SK-N-SH (cell line): Measurements from ENCODE around the gene CNBD2. TPM values are rescaled to one million over a fixed set of nuclear protein-coding genes. Genes with fewer than 3 reads are reported as not detected.

Experiments
- CTCF ChIA-PET: fragments of 300-600, 350-600 bp; formaldehyde crosslinking; extraction: SDS; loops from one replicate; lab custom pipeline; 2021; lab: Yijun Ruan, JAX
- POLR2A ChIA-PET: fragments of 350-600 bp; sonication (Branson Sonifier 250); formaldehyde crosslinking; extraction: SDS; loops from one replicate; lab custom pipeline; 2020; ENCODE audit warnings: antibody characterized with exemption, inconsistent platforms; lab: Yijun Ruan, JAX
- DNase-seq: peaks from one replicate; pipeline ENCODE4 v3.0.0; 2012
- H2AFZ ChIP-seq: fragments of 200-600 bp; sonication (generic); 2 replicates; pipeline ENCODE4 v1.8.1; 2016; ENCODE audit warnings: antibody characterized with exemption, mild to moderate bottlenecking, low read depth
- H3F3A ChIP-seq: fragments of 200-600 bp; sonication (generic); replicated peaks from 2 replicates; pipeline ENCODE3; 2016; ENCODE audit warnings: antibody characterized with exemption, mild to moderate bottlenecking; ENCODE audit not compliant: insufficient read depth
- H3K27ac ChIP-seq, 2 experiments: fragments of 200-500 bp in 1 of 2; fragments of 200-600 bp in 1 of 2; sonication (Bioruptor generic) in 1 of 2; sonication (generic), shearing (Covaris generic) in 1 of 2; 2 replicates each; pipeline versions ENCODE4 v1.5.1 to v1.6.1; 2014 to 2016; ENCODE audit warnings: low read depth in 2 of 2, inconsistent platforms in 1 of 2, low read length in 1 of 2, mild to moderate bottlenecking in 1 of 2, mixed read lengths in 1 of 2
- H3K27me3 ChIP-seq: fragments of 200-600 bp; sonication (generic), shearing (Covaris generic); 2 replicates; pipeline ENCODE4 v1.6.1; 2016; ENCODE audit warnings: mixed run types; ENCODE audit not compliant: insufficient read depth
- H3K36me3 ChIP-seq, 2 experiments: fragments of 200-500 bp in 1 of 2; fragments of 200-600 bp in 1 of 2; sonication (Bioruptor generic) in 1 of 2; sonication (generic) in 1 of 2; replicated peaks in 1 of 2; 2 replicates each; pipeline versions ENCODE3 to v1.5.1; 2014 to 2016; ENCODE audit warnings: low read length in 1 of 2, mild to moderate bottlenecking in 1 of 2; ENCODE audit not compliant: insufficient read depth in 2 of 2, control insufficient read depth in 1 of 2
- H3K4me1 ChIP-seq, 2 experiments: fragments of 200-500 bp in 1 of 2; fragments of 200-600 bp in 1 of 2; sonication (Bioruptor generic) in 1 of 2; sonication (generic), shearing (Covaris generic) in 1 of 2; 2 replicates each; pipeline versions ENCODE4 v1.5.1 to v1.6.1; 2014 to 2016; ENCODE audit warnings: low read depth in 1 of 2, low read length in 1 of 2, mixed run types in 1 of 2; ENCODE audit not compliant: insufficient read depth in 2 of 2, control insufficient read depth in 1 of 2
- H3K4me2 ChIP-seq: fragments of 200-600 bp; sonication (generic), shearing (Covaris generic); 2 replicates; pipeline ENCODE4 v1.6.1; 2017; ENCODE audit warnings: mixed run types
- H3K4me3 ChIP-seq, 2 experiments: fragments of 200-500 bp in 1 of 2; fragments of 200-600 bp in 1 of 2; sonication (Bioruptor generic) in 1 of 2; sonication (generic), shearing (Covaris generic) in 1 of 2; 2 replicates each; pipeline versions ENCODE4 v1.5.1 to v1.8.1; 2014 to 2016; ENCODE audit warnings: low read depth in 2 of 2, inconsistent platforms in 1 of 2, low read length in 1 of 2, mild to moderate bottlenecking in 1 of 2, mixed read lengths in 1 of 2, moderate library complexity in 1 of 2
- H3K79me2 ChIP-seq: fragments of 200-600 bp; sonication (generic); 2 replicates; pipeline ENCODE4 v1.8.1; 2017; ENCODE audit warnings: mild to moderate bottlenecking; ENCODE audit not compliant: insufficient read depth
- H3K9ac ChIP-seq: fragments of 200-600 bp; sonication (generic); 2 replicates; pipeline ENCODE4 v1.6.1; 2017; ENCODE audit warnings: mixed run types
- H3K9me2 ChIP-seq: fragments of 200-600 bp; sonication (generic); 2 replicates; pipeline ENCODE4 v1.6.1; 2017; ENCODE audit warnings: mixed run types
- H3K9me3 ChIP-seq: fragments of 200-600 bp; sonication (generic); 2 replicates; pipeline ENCODE4 v1.6.1; 2017; ENCODE audit warnings: mixed run types, mild to moderate bottlenecking, moderate library complexity
- H4K20me1 ChIP-seq: fragments of 200-600 bp; sonication (generic); 2 replicates; pipeline ENCODE4 v1.6.1; 2017; ENCODE audit warnings: mild to moderate bottlenecking, mixed run types; ENCODE audit not compliant: insufficient read depth
- CHD2 ChIP-seq: fragments of 150-350 bp; IDR thresholded peaks from 2 replicates; pipeline ENCODE4 v1.6.1; 2018; ENCODE audit warnings: low read length; ENCODE audit not compliant: partially characterized antibody
- EZH2phosphoT487 ChIP-seq: fragments of 200-600 bp; sonication (generic); IDR thresholded peaks from 2 replicates; pipeline ENCODE4 v1.6.1; 2017; ENCODE audit warnings: low read depth, mixed run types, mild to moderate bottlenecking, antibody characterized with exemption, moderate library complexity, borderline replicate concordance
- FOSL2 ChIP-seq: IDR thresholded peaks from 2 replicates; pipeline ENCODE4 v1.4.0; 2012; ENCODE audit warnings: low read depth, mild to moderate bottlenecking, moderate library complexity, borderline replicate concordance
- GABPA ChIP-seq: IDR thresholded peaks from 2 replicates; pipeline ENCODE4 v1.4.0; 2012; ENCODE audit warnings: low read depth, mild to moderate bottlenecking
- GATA2 ChIP-seq: sonication (generic); formaldehyde crosslinking; IDR thresholded peaks from 2 replicates; pipeline ENCODE4 v1.5.0; 2020; ENCODE audit warnings: mild to moderate bottlenecking, missing genetic modification reagents
- JUND ChIP-seq: IDR thresholded peaks from 2 replicates; pipeline ENCODE4 v1.4.0; 2012
- MXI1 ChIP-seq: IDR thresholded peaks from 2 replicates; pipeline ENCODE4 v1.6.1; 2012; ENCODE audit warnings: mild to moderate bottlenecking, low read depth, low read length, improper control_type of control experiment
- POLR2AphosphoS5 ChIP-seq: IDR thresholded peaks from 2 replicates; pipeline ENCODE4 v1.6.1; 2012; ENCODE audit warnings: low read depth, low read length
- RCOR1 ChIP-seq: fragments of 150-350 bp; IDR thresholded peaks from 2 replicates; pipeline ENCODE4 v1.6.1; 2017; ENCODE audit warnings: antibody characterized with exemption, low read length
- RXRA ChIP-seq: IDR thresholded peaks from 2 replicates; pipeline ENCODE4 v1.4.0; 2012; ENCODE audit warnings: low read depth, mild to moderate bottlenecking, borderline replicate concordance
- SIN3A ChIP-seq: IDR thresholded peaks from 2 replicates; pipeline ENCODE4 v1.6.1; 2012; ENCODE audit warnings: low read depth, mild to moderate bottlenecking, low read length, moderate library complexity, borderline replicate concordance
- SMC3 ChIP-seq: IDR thresholded peaks from 2 replicates; pipeline ENCODE4 v1.6.1; 2012; ENCODE audit warnings: low read depth, low read length, improper control_type of control experiment
- TAF1 ChIP-seq: IDR thresholded peaks from 2 replicates; pipeline ENCODE4 v1.6.1; 2012; ENCODE audit warnings: low read depth, mild to moderate bottlenecking, low read length, moderate library complexity, borderline replicate concordance
- WGBS: methylation state at CpG from one replicate; pipeline ENCODE4 v1.1.6; 2017; ENCODE audit warnings: low lambda C conversion rate; 5-methylcytosine and 5-hydroxymethylcytosine counted together
- polyA plus RNA-seq, 3 experiments: library from polyadenylated mRNA; depleted of rRNA; stranded (reverse); fragments of >200 nt; gene quantifications; 2 replicates each; pipeline ENCODE4 v1.2.3, GENCODE V29; 2012
- TF ChIP-seq, protein P1 (sequence below): IDR thresholded peaks from 2 replicates; pipeline ENCODE4 v1.4.0; 2012; ENCODE audit warnings: low read depth, borderline replicate concordance
- TF ChIP-seq, protein P2 (sequence below): IDR thresholded peaks from 2 replicates; pipeline ENCODE4 v1.4.0; 2012; ENCODE audit warnings: low read depth
- TF ChIP-seq, protein P3 (sequence below): IDR thresholded peaks from 2 replicates; pipeline ENCODE4 v1.6.1; 2012; ENCODE audit warnings: mild to moderate bottlenecking, low read depth, low read length, moderate library complexity
- TF ChIP-seq, protein P4 (sequence below): fragments of 150-350 bp; IDR thresholded peaks from 2 replicates; pipeline ENCODE4 v1.6.1; 2016; ENCODE audit warnings: mild to moderate bottlenecking, low read depth, low read length
- TF ChIP-seq, protein P5 (sequence below): fragments of 200-600 bp; sonication (generic); IDR thresholded peaks from 2 replicates; pipeline ENCODE4 v1.6.1; 2017; ENCODE audit warnings: antibody characterized with exemption, mild to moderate bottlenecking, moderate library complexity

The CNBD2 gene
- polyA plus RNA-seq, 1 of the 3 experiments (the other 2 are of a cell fraction) = 5.6 TPM

DNA sequence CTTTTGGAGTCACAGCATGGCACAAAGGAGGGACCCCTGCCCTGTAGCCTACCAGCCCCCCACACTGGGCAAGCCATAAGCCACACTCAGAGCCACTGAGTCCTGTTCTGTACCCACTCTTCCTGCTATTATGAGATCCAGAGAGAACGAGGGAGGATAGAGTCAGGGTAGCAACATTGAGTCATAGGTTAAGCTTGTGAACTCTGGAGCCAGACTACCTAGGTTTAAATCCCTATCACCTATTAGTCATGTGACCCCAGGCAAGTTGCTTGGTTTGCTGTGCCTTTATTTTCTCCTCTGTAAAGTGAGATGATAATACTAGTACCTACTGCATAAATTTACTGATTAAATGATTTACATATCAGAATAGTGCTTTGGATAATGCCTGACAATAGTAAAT is 540 bp downstream of the CNBD2 start:
- no peaks in the 10 kb centered on the region; the same call in 1 of the 2 replicates for H3K27me3 ChIP-seq
- 33% methylated on average over 1 of the region's 1 CpG for WGBS
- no peak overlapping the region for H3K4me2 ChIP-seq
- no peaks in the 10 kb centered on the region for H3F3A ChIP-seq
- DNase-seq = no peak
- H3K27ac ChIP-seq = no peak overlapping the region
- POLR2A ChIA-PET = no interaction called here
- H4K20me1 ChIP-seq = no peaks in the 10 kb centered on the region
- peaks cover 0 to 2% of the 10 kb centered on the region in 2 experiments; a peak in 1 of 4 replicates for H3K4me1 ChIP-seq
- TF ChIP-seq, protein P1, sequence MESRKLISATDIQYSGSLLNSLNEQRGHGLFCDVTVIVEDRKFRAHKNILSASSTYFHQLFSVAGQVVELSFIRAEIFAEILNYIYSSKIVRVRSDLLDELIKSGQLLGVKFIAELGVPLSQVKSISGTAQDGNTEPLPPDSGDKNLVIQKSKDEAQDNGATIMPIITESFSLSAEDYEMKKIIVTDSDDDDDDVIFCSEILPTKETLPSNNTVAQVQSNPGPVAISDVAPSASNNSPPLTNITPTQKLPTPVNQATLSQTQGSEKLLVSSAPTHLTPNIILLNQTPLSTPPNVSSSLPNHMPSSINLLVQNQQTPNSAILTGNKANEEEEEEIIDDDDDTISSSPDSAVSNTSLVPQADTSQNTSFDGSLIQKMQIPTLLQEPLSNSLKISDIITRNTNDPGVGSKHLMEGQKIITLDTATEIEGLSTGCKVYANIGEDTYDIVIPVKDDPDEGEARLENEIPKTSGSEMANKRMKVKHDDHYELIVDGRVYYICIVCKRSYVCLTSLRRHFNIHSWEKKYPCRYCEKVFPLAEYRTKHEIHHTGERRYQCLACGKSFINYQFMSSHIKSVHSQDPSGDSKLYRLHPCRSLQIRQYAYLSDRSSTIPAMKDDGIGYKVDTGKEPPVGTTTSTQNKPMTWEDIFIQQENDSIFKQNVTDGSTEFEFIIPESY = no peak
- no peak for TF ChIP-seq SIN3A
- TF ChIP-seq, protein P2, sequence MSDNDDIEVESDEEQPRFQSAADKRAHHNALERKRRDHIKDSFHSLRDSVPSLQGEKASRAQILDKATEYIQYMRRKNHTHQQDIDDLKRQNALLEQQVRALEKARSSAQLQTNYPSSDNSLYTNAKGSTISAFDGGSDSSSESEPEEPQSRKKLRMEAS = no peak
- TF ChIP-seq, protein P3, sequence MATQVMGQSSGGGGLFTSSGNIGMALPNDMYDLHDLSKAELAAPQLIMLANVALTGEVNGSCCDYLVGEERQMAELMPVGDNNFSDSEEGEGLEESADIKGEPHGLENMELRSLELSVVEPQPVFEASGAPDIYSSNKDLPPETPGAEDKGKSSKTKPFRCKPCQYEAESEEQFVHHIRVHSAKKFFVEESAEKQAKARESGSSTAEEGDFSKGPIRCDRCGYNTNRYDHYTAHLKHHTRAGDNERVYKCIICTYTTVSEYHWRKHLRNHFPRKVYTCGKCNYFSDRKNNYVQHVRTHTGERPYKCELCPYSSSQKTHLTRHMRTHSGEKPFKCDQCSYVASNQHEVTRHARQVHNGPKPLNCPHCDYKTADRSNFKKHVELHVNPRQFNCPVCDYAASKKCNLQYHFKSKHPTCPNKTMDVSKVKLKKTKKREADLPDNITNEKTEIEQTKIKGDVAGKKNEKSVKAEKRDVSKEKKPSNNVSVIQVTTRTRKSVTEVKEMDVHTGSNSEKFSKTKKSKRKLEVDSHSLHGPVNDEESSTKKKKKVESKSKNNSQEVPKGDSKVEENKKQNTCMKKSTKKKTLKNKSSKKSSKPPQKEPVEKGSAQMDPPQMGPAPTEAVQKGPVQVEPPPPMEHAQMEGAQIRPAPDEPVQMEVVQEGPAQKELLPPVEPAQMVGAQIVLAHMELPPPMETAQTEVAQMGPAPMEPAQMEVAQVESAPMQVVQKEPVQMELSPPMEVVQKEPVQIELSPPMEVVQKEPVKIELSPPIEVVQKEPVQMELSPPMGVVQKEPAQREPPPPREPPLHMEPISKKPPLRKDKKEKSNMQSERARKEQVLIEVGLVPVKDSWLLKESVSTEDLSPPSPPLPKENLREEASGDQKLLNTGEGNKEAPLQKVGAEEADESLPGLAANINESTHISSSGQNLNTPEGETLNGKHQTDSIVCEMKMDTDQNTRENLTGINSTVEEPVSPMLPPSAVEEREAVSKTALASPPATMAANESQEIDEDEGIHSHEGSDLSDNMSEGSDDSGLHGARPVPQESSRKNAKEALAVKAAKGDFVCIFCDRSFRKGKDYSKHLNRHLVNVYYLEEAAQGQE = no peak
- no peak for TF ChIP-seq GATA2 (CRISPR knock-in tag)
- no peak for TF ChIP-seq RCOR1
- no peaks in the 10 kb centered on the region for H3K79me2 ChIP-seq
- H3K4me3 ChIP-seq = no peak overlapping the region
- H3K9me2 ChIP-seq = no peaks in the 10 kb centered on the region
- no peaks in the 10 kb centered on the region for H3K36me3 ChIP-seq
- H2AFZ ChIP-seq = no peak overlapping the region
- no peaks in the 10 kb centered on the region for H3K9me3 ChIP-seq
- H3K9ac ChIP-seq = no peak overlapping the region
- CTCF ChIA-PET = interaction anchor here (2.5 to 4.7 kb wide), 3 partner anchors 14 to 24 kb away, joined by 7 to 26 read pairs (median 12); partner anchors contain the start of gene SCAND1

DNA sequence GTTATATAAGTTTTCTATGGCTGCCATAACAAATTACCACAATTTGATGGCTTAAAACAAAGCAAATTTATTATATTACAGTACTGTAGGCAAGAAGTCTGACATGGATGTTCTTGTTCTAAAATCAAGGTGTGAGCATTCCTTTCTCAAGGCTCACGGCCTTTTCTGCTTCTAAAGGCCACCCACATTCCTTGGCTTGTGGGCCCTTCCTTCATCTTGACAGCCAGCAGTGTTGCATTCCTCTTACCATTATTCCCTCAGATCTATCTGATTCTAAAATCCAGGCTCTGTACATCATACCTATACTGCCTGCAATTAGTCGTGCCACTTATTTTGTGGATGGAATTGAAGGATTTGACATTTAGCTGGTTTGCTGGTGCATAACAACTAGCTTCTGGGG is 3.6 kb downstream of the CNBD2 start:
- H3K27ac ChIP-seq = peak overlapping the region in 1 of 2 experiments; percentile 59; a peak in 1 of 4 replicates
- H3K4me2 ChIP-seq = no peak overlapping the region
- no peaks in the 10 kb centered on the region for H3K9me2 ChIP-seq
- H2AFZ ChIP-seq = no peak overlapping the region
- H3K9me3 ChIP-seq = no peaks in the 10 kb centered on the region
- no peaks in the 10 kb centered on the region for H4K20me1 ChIP-seq
- DNase-seq = no peak
- 64% methylated on average over 2 of the region's 2 CpGs for WGBS
- H3K36me3 ChIP-seq = no peaks in the 10 kb centered on the region
- no peaks in the 10 kb centered on the region for H3K79me2 ChIP-seq
- ChIA-PET POLR2A (no interaction called here), CTCF (interaction anchor here (1.0 to 4.7 kb wide), 6 partner anchors 11 to 231 kb away, joined by 3 to 26 read pairs (median 8); partner anchors contain the start of gene SCAND1)
- H3K4me1 ChIP-seq = peaks cover 0 to 2% of the 10 kb centered on the region in 2 experiments; a peak in 1 of 4 replicates
- no peaks in the 10 kb centered on the region; the same call in 1 of the 2 replicates for H3K27me3 ChIP-seq
- H3F3A ChIP-seq = no peaks in the 10 kb centered on the region
- no peak overlapping the region for H3K4me3 ChIP-seq
- H3K9ac ChIP-seq = no peak overlapping the region
- TF ChIP-seq CHD2 (no peak), SMC3 (no peak), SIN3A (no peak), FOSL2 (no peak), TAF1 (no peak), JUND (no peak), EZH2phosphoT487 (no peak), RXRA (no peak), GABPA (no peak), MXI1 (no peak), POLR2AphosphoS5 (no peak), RCOR1 (no peak)
- TF ChIP-seq, protein P4, sequence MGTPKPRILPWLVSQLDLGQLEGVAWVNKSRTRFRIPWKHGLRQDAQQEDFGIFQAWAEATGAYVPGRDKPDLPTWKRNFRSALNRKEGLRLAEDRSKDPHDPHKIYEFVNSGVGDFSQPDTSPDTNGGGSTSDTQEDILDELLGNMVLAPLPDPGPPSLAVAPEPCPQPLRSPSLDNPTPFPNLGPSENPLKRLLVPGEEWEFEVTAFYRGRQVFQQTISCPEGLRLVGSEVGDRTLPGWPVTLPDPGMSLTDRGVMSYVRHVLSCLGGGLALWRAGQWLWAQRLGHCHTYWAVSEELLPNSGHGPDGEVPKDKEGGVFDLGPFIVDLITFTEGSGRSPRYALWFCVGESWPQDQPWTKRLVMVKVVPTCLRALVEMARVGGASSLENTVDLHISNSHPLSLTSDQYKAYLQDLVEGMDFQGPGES = no peak
- TF ChIP-seq, protein P5, sequence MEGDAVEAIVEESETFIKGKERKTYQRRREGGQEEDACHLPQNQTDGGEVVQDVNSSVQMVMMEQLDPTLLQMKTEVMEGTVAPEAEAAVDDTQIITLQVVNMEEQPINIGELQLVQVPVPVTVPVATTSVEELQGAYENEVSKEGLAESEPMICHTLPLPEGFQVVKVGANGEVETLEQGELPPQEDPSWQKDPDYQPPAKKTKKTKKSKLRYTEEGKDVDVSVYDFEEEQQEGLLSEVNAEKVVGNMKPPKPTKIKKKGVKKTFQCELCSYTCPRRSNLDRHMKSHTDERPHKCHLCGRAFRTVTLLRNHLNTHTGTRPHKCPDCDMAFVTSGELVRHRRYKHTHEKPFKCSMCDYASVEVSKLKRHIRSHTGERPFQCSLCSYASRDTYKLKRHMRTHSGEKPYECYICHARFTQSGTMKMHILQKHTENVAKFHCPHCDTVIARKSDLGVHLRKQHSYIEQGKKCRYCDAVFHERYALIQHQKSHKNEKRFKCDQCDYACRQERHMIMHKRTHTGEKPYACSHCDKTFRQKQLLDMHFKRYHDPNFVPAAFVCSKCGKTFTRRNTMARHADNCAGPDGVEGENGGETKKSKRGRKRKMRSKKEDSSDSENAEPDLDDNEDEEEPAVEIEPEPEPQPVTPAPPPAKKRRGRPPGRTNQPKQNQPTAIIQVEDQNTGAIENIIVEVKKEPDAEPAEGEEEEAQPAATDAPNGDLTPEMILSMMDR = no peak
